NCI-H146 (cell line): ENCODE measurements around the gene INPP4B.

ENCODE experiments used
- DNase-seq: peaks from one replicate; lab custom pipeline; 2025; lab: John Stamatoyannopoulos, UW

Gene INPP4B

GRCh38 chr4:142465526-142465925 lies 380.6 kb downstream of the INPP4B start:
- DNase-seq = no peak

GRCh38 chr4:142463206-142463605 lies 382.9 kb downstream of the INPP4B start:
- DNase-seq = no peak

GRCh38 chr4:142452161-142452855 lies 393.8 kb downstream of the INPP4B start:
- DNase-seq = no peak

GRCh38 chr4:142449771-142450373 lies 396.2 kb downstream of the INPP4B start:
- no peak for DNase-seq

GRCh38 chr4:142447009-142447408 lies 399.1 kb downstream of the INPP4B start:
- DNase-seq = no peak

GRCh38 chr4:142443469-142443868 lies 402.6 kb downstream of the INPP4B start:
- DNase-seq = no peak

GRCh38 chr4:142440093-142440492 lies 406.0 kb downstream of the INPP4B start:
- DNase-seq = no peak

- no peak for DNase-seq
These were observed 410.4 kb downstream of the INPP4B start for GRCh38 chr4:142435599-142436235.

GRCh38 chr4:142434519-142435224 lies 411.4 kb downstream of the INPP4B start:
- DNase-seq = no peak

GRCh38 chr4:142428715-142429114 lies 417.4 kb downstream of the INPP4B start:
- no peak for DNase-seq

- no peak for DNase-seq
These were observed 418.6 kb downstream of the INPP4B start for GRCh38 chr4:142427456-142427855.

- DNase-seq = no peak
These were observed 422.2 kb downstream of the INPP4B start for GRCh38 chr4:142423861-142424260.

GRCh38 chr4:142420311-142421095 lies 425.6 kb downstream of the INPP4B start:
- DNase-seq = no peak

GRCh38 chr4:142419712-142420111 lies 426.4 kb downstream of the INPP4B start:
- no peak for DNase-seq

GRCh38 chr4:142418697-142419096 lies 427.4 kb downstream of the INPP4B start:
- DNase-seq = no peak

GRCh38 chr4:142416711-142417275 lies 429.3 kb downstream of the INPP4B start:
- DNase-seq = no peak

- no peak for DNase-seq
These were observed 430.0 kb downstream of the INPP4B start for GRCh38 chr4:142416121-142416520.

- no peak for DNase-seq
These were observed 431.6 kb downstream of the INPP4B start for GRCh38 chr4:142414366-142414990.

GRCh38 chr4:142413485-142413884 lies 432.6 kb downstream of the INPP4B start:
- DNase-seq = no peak

- DNase-seq = no peak
These were observed 434.1 kb downstream of the INPP4B start for GRCh38 chr4:142411993-142412392.

GRCh38 chr4:142408003-142408441 lies 438.1 kb downstream of the INPP4B start:
- no peak for DNase-seq
